OCI-LY1 (cell line): ENCODE measurements around the gene TMEM201.

Source experiments
- H2AFZ ChIP-seq: fragments of 200-600 bp; sonication (generic), shearing (Covaris generic); 2 replicates; pipeline ENCODE4 v1.6.0; 2014; ENCODE audit warnings: antibody characterized with exemption, mild to moderate bottlenecking, low read length
- H3F3A ChIP-seq: fragments of 200-600 bp; sonication (generic), shearing (Covaris generic); 2 replicates; pipeline ENCODE4 v1.6.0; 2014; ENCODE audit warnings: mild to moderate bottlenecking, antibody characterized with exemption, low read length, moderate library complexity; ENCODE audit not compliant: insufficient read depth
- H3K27ac ChIP-seq: fragments of 200-600 bp; sonication (generic); 2 replicates; pipeline ENCODE4 v1.5.1; 2014; ENCODE audit warnings: low read length, mixed run types, mild to moderate bottlenecking, low read depth; ENCODE audit not compliant: poor library complexity, severe bottlenecking
- H3K27me3 ChIP-seq: fragments of 200-600 bp; sonication (generic); 2 replicates; pipeline ENCODE4 v1.6.0; 2014; ENCODE audit warnings: antibody characterized with exemption, mild to moderate bottlenecking, low read length, moderate library complexity; ENCODE audit not compliant: insufficient read depth
- H3K36me3 ChIP-seq: fragments of 200-600 bp; sonication (generic); 2 replicates; pipeline ENCODE4 v1.6.1; 2014; ENCODE audit warnings: mild to moderate bottlenecking, antibody characterized with exemption, low read length, moderate library complexity, mixed read lengths; ENCODE audit not compliant: insufficient read depth
- H3K4me1 ChIP-seq: fragments of 200-600 bp; sonication (generic); 2 replicates; pipeline ENCODE4 v1.5.1; 2014; ENCODE audit warnings: mild to moderate bottlenecking, low read length, moderate library complexity; ENCODE audit not compliant: insufficient read depth, severe bottlenecking
- H3K4me2 ChIP-seq: fragments of 200-600 bp; sonication (generic), shearing (Covaris generic); 2 replicates; pipeline ENCODE4 v1.6.1; 2014; ENCODE audit warnings: low read length
- H3K4me3 ChIP-seq: fragments of 200-600 bp; sonication (generic); 2 replicates; pipeline ENCODE4 v1.5.1; 2014; ENCODE audit warnings: low read length, low read depth, mild to moderate bottlenecking, mixed read lengths; ENCODE audit not compliant: poor library complexity, severe bottlenecking
- H3K79me2 ChIP-seq: fragments of 200-600 bp; shearing (Covaris generic); 2 replicates; pipeline ENCODE4 v1.6.1; 2016; ENCODE audit warnings: mixed run types, low read length, mixed read lengths; ENCODE audit not compliant: insufficient read depth
- H3K9ac ChIP-seq: fragments of 200-600 bp; sonication (generic), shearing (Covaris generic); 2 replicates; pipeline ENCODE4 v1.6.1; 2014; ENCODE audit warnings: mild to moderate bottlenecking, low read length, mixed read lengths
- H3K9me2 ChIP-seq: fragments of 200-600 bp; sonication (generic), shearing (Covaris generic); 2 replicates; pipeline ENCODE4 v1.6.1; 2014; ENCODE audit warnings: low read depth, mild to moderate bottlenecking, low read length, mixed read lengths
- H3K9me3 ChIP-seq: fragments of 200-600 bp; shearing (Covaris generic); 2 replicates; pipeline ENCODE4 v1.6.1; 2014; ENCODE audit warnings: low read length, mixed read lengths
- H4K20me1 ChIP-seq: fragments of 200-600 bp; sonication (generic), shearing (Covaris generic); 2 replicates; pipeline ENCODE4 v1.6.0; 2016; ENCODE audit warnings: mild to moderate bottlenecking, low read length; ENCODE audit not compliant: insufficient read depth
- EZH2 ChIP-seq: fragments of 200-600 bp; sonication (generic), shearing (Covaris generic); IDR thresholded peaks from 2 replicates; pipeline ENCODE4 v1.8.0; 2017; ENCODE audit warnings: borderline replicate concordance, mixed run types, mild to moderate bottlenecking, antibody characterized with exemption, low read length, moderate library complexity, mixed read lengths
- TF ChIP-seq, protein P1 (sequence below): fragments of 200-600 bp; sonication (generic), shearing (Covaris generic); IDR thresholded peaks from 2 replicates; pipeline ENCODE4 v1.5.1; 2017; ENCODE audit warnings: mild to moderate bottlenecking, antibody characterized with exemption, low read length, moderate library complexity, mixed read lengths

The TMEM201 gene

GRCh38 chr1:9654051-9654833 is 65.5 kb downstream of the TMEM201 start:
- Histone ChIP-seq H3K4me2 (peak overlapping the region; percentile 69), H2AFZ (no peak overlapping the region), H3F3A (peaks cover 6% of the 10 kb centered on the region; the same call in 1 of the 2 replicates), H3K4me1 (peaks cover 65% of the 10 kb centered on the region), H3K27ac (peak overlapping the region; percentile 97), H3K9me3 (no peaks in the 10 kb centered on the region), H3K27me3 (no peaks in the 10 kb centered on the region), H3K36me3 (no peaks in the 10 kb centered on the region), H4K20me1 (no peaks in the 10 kb centered on the region), H3K4me3 (peak overlapping the region; percentile 78), H3K79me2 (peaks cover 21% of the 10 kb centered on the region), H3K9ac (peak overlapping the region; percentile 88), H3K9me2 (no peaks in the 10 kb centered on the region)
- TF ChIP-seq, protein P1, sequence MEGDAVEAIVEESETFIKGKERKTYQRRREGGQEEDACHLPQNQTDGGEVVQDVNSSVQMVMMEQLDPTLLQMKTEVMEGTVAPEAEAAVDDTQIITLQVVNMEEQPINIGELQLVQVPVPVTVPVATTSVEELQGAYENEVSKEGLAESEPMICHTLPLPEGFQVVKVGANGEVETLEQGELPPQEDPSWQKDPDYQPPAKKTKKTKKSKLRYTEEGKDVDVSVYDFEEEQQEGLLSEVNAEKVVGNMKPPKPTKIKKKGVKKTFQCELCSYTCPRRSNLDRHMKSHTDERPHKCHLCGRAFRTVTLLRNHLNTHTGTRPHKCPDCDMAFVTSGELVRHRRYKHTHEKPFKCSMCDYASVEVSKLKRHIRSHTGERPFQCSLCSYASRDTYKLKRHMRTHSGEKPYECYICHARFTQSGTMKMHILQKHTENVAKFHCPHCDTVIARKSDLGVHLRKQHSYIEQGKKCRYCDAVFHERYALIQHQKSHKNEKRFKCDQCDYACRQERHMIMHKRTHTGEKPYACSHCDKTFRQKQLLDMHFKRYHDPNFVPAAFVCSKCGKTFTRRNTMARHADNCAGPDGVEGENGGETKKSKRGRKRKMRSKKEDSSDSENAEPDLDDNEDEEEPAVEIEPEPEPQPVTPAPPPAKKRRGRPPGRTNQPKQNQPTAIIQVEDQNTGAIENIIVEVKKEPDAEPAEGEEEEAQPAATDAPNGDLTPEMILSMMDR, result no peak
- TF ChIP-seq EZH2, result no peak

DNA sequence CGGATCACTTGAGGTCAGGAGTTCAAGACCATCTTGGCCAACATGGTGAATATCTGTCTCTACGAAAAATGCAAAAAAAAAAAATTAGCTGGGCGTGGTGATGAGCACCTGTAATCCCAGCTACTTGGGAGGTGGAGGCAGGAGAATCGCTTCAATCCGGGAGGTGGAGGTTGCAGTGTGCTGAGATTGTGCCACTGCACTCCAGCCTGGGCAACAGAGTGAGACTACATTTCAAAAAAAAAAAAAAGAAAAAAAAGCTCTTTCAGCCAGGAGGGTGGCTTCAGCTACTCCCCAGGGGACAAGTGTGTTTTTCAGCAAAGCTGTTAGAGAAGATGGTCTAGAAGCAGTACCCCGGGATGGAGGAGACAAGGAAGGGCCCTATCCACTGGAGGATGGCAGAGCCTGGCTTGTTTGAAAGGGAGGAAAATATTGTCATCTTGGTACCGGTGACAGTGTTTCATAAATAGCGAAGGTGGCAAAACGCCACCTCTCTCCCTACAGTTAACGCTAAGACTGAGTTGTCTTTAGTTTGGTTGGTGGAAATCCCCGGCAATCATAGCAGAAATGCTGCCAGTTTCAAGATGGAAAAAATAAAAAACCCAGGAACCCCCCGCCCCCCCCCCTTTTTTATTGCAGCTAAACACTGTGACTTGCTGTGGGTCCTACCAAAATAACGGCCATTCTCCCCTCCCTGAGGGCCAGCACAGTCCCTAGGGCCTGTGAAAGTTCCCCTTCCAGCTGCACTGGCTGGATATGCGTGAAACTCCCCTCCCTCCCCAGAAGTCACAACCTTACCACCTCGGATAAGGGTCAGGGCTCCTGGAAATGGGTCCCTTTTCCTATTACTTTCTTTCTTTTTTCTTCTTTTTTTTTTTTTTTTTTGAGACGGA is 66.4 kb downstream of the TMEM201 start:
- peak overlapping the region; percentile 88 for H3K9ac ChIP-seq

GRCh38 chr1:9655836-9656235 is 67.1 kb downstream of the TMEM201 start:
- Histone ChIP-seq H3K4me1 (peaks cover 64% of the 10 kb centered on the region), H3K36me3 (no peaks in the 10 kb centered on the region; the same call in 1 of the 2 replicates), H4K20me1 (no peaks in the 10 kb centered on the region), H3K4me3 (no peak overlapping the region), H2AFZ (no peak overlapping the region), H3K27ac (peak overlapping the region; percentile 97), H3F3A (peaks cover 6% of the 10 kb centered on the region; the same call in 1 of the 2 replicates), H3K9me3 (no peaks in the 10 kb centered on the region), H3K79me2 (peaks cover 21% of the 10 kb centered on the region), H3K27me3 (no peaks in the 10 kb centered on the region), H3K9me2 (no peaks in the 10 kb centered on the region), H3K9ac (no peak overlapping the region; the same call in 1 of the 2 replicates), H3K4me2 (peak overlapping the region; percentile 69)
- TF ChIP-seq EZH2, result no peak
- TF ChIP-seq, protein P1, result no peak

More for the DNA sequence above, 66.4 kb downstream of the TMEM201 start:
- no peak overlapping the region for H2AFZ ChIP-seq
- no peaks in the 10 kb centered on the region for H3K27me3 ChIP-seq
- TF ChIP-seq, protein P1, result no peak
- TF ChIP-seq EZH2, result no peak
- no peaks in the 10 kb centered on the region for H3K9me3 ChIP-seq
- H3K4me1 ChIP-seq, result peaks cover 65% of the 10 kb centered on the region
- H3K4me3 ChIP-seq, result peak overlapping the region; percentile 78
- peak overlapping the region; percentile 69 for H3K4me2 ChIP-seq
- H3K27ac ChIP-seq, result peak overlapping the region; percentile 97
- H3K79me2 ChIP-seq, result peaks cover 21% of the 10 kb centered on the region
- H4K20me1 ChIP-seq, result no peaks in the 10 kb centered on the region
- H3F3A ChIP-seq, result peaks cover 6% of the 10 kb centered on the region; the same call in 1 of the 2 replicates
- H3K9me2 ChIP-seq, result no peaks in the 10 kb centered on the region
- H3K36me3 ChIP-seq, result no peaks in the 10 kb centered on the region; the same call in 1 of the 2 replicates
